IPS-15b (cell line): Measurements from ENCODE around the gene TUT1.

Experiments
- H3K27me3 ChIP-seq: one replicate; pipeline ENCODE4 v1.6.1; 2013; ENCODE audit warnings: low read length; ENCODE audit not compliant: control insufficient read depth, insufficient read depth
- H3K36me3 ChIP-seq: one replicate; pipeline ENCODE4 v1.6.1; 2013; ENCODE audit warnings: low read length; ENCODE audit not compliant: control insufficient read depth, insufficient read depth
- H3K4me1 ChIP-seq: one replicate; pipeline ENCODE4 v1.6.1; 2013; ENCODE audit warnings: mild to moderate bottlenecking, low read length; ENCODE audit not compliant: control insufficient read depth, insufficient read depth
- H3K4me3 ChIP-seq: one replicate; pipeline ENCODE4 v1.5.1; 2013; ENCODE audit warnings: low read depth, low read length
- H3K9ac ChIP-seq: one replicate; pipeline ENCODE4 v1.6.1; 2013; ENCODE audit warnings: low read depth, mild to moderate bottlenecking, low read length
- H3K9me3 ChIP-seq: one replicate; pipeline ENCODE4 v1.6.1; 2013; ENCODE audit warnings: mild to moderate bottlenecking, low read length; ENCODE audit not compliant: control insufficient read depth, insufficient read depth

The TUT1 gene

GRCh38 chr11:62612366-62613290 lies 21.3 kb upstream of the TUT1 start, which contains the start of the genes EML3 and ROM1:
TSS of gene EML3 (minus strand) at chr11:62612775. CDS start at chr11:62612457, 318 bp downstream.
TSS of gene ROM1 (plus strand) at chr11:62613257. CDS start at chr11:62613282, 25 bp downstream.
- no peaks in the 10 kb centered on the region for H3K9me3 ChIP-seq
- H3K4me1 ChIP-seq = no peaks in the 10 kb centered on the region
- H3K9ac ChIP-seq = peak within 1 kb of the TSS; percentile 65
- peaks cover 11% of the 10 kb centered on the region for H3K27me3 ChIP-seq
- H3K36me3 ChIP-seq = no peaks in the 10 kb centered on the region
- peak within 1 kb of the TSS; percentile 82 for H3K4me3 ChIP-seq

DNA sequence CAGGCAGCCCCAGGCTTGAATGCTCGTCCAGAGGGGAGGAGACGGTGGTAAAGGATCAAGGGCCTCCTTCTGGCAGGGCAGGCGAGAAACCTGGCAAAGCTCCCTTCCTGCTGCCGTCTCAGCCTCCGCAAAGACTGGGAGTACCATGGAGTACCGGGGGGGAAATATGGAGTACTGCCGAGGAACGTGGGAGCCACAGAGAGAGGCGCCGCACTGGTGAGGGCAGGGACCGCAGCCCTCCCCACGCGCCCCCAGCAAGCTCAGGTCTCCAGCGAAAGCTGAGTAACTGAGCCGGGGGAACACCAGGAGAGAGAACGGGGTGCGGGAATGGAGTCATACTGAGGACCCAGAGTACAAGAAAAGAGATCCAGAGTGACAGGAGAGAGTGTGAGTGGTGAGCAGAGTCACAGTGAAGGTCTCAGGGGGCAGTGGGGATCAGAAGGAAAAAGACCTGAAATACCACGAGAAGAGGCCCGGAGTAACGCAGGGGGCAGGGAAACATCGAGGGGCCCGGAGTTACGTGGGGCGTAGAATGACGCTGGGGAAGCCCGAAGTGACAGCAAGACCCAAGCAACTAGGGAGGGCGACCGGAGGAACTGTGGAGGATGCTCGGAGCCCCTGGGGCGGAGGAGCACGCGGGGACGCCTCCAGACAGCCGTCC lies 20.5 kb upstream of the TUT1 start:
- peak overlapping the region; percentile 82 for H3K4me3 ChIP-seq
- no peaks in the 10 kb centered on the region for H3K9me3 ChIP-seq
- peak overlapping the region; percentile 65 for H3K9ac ChIP-seq
- peaks cover 11% of the 10 kb centered on the region for H3K27me3 ChIP-seq
- H3K36me3 ChIP-seq = no peaks in the 10 kb centered on the region
- no peaks in the 10 kb centered on the region for H3K4me1 ChIP-seq

GRCh38 chr11:62610814-62611704 lies 19.7 kb upstream of the TUT1 start:
- no peak overlapping the region for H3K9ac ChIP-seq
- H3K4me3 ChIP-seq = peak overlapping the region; percentile 82
- H3K4me1 ChIP-seq = no peaks in the 10 kb centered on the region
- no peaks in the 10 kb centered on the region for H3K9me3 ChIP-seq
- no peaks in the 10 kb centered on the region for H3K36me3 ChIP-seq
- peaks cover 11% of the 10 kb centered on the region for H3K27me3 ChIP-seq

- H3K4me1 ChIP-seq = no peaks in the 10 kb centered on the region
These were observed 19.1 kb upstream of the TUT1 start for GRCh38 chr11:62610403-62610802.

GRCh38 chr11:62608776-62609175 lies 17.5 kb upstream of the TUT1 start:
- Histone ChIP-seq H3K9ac (no peak overlapping the region), H3K4me1 (no peaks in the 10 kb centered on the region), H3K36me3 (peaks cover 3% of the 10 kb centered on the region), H3K27me3 (peaks cover 17% of the 10 kb centered on the region), H3K9me3 (no peaks in the 10 kb centered on the region), H3K4me3 (no peak overlapping the region)

More at GRCh38 chr11:62610403-62610802, 19.1 kb upstream of the TUT1 start:
- H3K27me3 ChIP-seq = peaks cover 11% of the 10 kb centered on the region
- peaks cover 2% of the 10 kb centered on the region for H3K36me3 ChIP-seq
- no peaks in the 10 kb centered on the region for H3K9me3 ChIP-seq
- no peak overlapping the region for H3K4me3 ChIP-seq
- no peak overlapping the region for H3K9ac ChIP-seq

DNA sequence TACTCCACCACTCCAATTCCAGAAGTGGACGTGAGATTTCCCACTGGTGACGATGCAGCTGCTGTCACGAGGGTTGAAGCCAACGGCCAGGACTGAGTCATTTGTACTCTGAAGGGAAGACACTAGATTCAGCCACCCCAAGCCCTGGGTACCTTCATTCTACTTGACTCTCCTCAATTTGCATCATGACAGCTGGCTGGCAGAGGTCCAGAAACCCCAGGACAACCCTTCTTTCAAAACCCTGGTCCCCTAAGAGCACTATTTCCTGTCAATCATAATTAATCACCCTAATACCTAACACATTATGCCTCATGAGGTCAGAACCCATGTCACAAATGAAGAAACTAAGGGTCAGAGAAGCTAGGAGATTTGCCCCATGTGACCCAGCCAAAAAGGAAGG lies 16.4 kb upstream of the TUT1 start:
- no peaks in the 10 kb centered on the region for H3K4me1 ChIP-seq
- H3K9ac ChIP-seq = no peak overlapping the region
- H3K4me3 ChIP-seq = no peak overlapping the region
- H3K27me3 ChIP-seq = peaks cover 27% of the 10 kb centered on the region
- peaks cover 3% of the 10 kb centered on the region for H3K36me3 ChIP-seq
- H3K9me3 ChIP-seq = no peaks in the 10 kb centered on the region

DNA sequence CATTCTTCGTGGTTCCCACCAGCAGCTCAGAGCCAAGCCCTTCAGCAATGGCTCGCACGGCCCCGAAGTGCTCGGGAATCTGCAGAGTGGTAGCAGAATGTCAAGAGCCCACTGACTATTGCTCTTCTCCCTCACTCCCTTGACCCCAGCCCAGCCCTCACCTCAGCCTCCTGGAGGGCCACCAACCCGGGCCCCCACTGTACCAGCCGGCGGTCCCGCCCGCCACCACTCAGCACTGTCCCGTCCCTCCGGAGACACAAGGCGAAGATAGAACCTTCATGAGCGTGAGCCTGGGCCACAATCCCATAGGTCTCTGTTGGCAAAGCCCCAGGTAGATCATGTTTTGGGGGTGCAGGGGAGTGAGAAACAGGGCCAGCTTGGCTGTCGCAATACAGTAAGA lies 14.6 kb upstream of the TUT1 start:
- H3K9ac ChIP-seq = no peak overlapping the region
- peaks cover 20% of the 10 kb centered on the region for H3K27me3 ChIP-seq
- no peaks in the 10 kb centered on the region for H3K9me3 ChIP-seq
- no peak overlapping the region for H3K4me3 ChIP-seq
- no peaks in the 10 kb centered on the region for H3K4me1 ChIP-seq
- peaks cover 3% of the 10 kb centered on the region for H3K36me3 ChIP-seq

- no peak overlapping the region for H3K4me3 ChIP-seq
- peaks cover under 1% of the 10 kb centered on the region for H3K4me1 ChIP-seq
- H3K27me3 ChIP-seq = peaks cover 19% of the 10 kb centered on the region
- no peaks in the 10 kb centered on the region for H3K9me3 ChIP-seq
- H3K9ac ChIP-seq = no peak overlapping the region
- H3K36me3 ChIP-seq = peaks cover 3% of the 10 kb centered on the region
These were observed 14.1 kb upstream of the TUT1 start for GRCh38 chr11:62605467-62605866.

DNA sequence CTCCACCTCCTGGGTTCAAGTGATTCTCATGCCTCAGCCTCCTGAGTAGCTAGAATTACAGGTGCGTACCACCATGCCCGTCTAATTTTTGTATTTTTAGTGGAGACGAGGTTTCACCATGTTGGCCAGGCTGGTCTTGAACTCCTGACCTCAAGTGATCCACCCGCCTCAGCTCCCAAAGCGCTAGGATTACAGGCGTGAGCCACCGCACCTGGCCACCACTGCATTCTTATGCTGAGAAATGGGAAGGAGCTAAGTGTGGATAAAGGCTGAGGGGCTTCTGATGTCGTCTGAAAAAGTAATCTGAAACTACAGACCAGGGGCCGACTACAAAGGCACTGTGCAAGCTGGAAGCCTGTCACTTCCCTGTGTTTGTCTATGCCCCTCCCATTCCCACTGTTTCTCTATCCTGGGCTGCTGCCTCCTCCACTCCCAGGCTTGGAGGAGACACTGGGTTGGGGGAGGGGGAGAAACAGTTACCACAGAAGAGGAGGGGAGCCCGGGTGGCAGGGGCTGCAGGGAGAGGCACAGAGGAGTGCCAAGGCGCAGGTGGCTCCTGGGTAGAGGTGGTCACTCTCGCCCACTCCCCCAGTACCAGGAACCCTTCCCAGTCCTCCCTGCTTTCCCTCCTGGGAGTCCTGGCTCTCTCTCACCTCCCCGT lies 13.3 kb upstream of the TUT1 start:
- H3K4me3 ChIP-seq = no peak overlapping the region
- H3K36me3 ChIP-seq = peaks cover 5% of the 10 kb centered on the region
- H3K9ac ChIP-seq = peak overlapping the region; percentile 47
- peaks cover 17% of the 10 kb centered on the region for H3K27me3 ChIP-seq
- peaks cover 9% of the 10 kb centered on the region for H3K4me1 ChIP-seq
- no peaks in the 10 kb centered on the region for H3K9me3 ChIP-seq

DNA sequence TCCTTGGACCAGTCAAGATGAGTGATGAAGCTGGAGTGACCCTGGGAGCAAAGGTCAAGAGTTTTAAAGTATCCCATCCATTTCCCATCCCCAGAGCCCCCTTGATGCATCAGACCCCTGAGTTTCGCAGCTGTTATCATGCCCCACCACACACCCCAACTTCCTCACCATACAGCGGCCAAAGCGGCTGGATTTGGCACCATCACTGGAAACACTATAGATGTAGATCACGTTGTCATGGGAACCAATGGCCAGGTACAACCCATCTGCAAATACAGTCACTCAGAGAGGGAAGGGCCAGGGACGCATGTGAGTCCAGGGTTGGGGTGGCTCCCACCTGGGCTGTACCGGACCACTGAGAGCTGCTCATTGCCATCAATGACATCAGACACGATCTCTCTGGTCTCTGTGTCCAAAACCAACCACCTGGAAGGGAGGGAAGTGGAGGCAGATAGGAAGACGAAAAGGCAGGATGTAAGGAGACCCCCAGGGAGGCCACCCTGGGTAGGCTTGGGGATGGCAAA lies 12.5 kb upstream of the TUT1 start:
- peaks cover 5% of the 10 kb centered on the region for H3K36me3 ChIP-seq
- H3K9ac ChIP-seq = no peak overlapping the region
- no peaks in the 10 kb centered on the region for H3K9me3 ChIP-seq
- peaks cover 17% of the 10 kb centered on the region for H3K27me3 ChIP-seq
- no peak overlapping the region for H3K4me3 ChIP-seq
- peaks cover 11% of the 10 kb centered on the region for H3K4me1 ChIP-seq

DNA sequence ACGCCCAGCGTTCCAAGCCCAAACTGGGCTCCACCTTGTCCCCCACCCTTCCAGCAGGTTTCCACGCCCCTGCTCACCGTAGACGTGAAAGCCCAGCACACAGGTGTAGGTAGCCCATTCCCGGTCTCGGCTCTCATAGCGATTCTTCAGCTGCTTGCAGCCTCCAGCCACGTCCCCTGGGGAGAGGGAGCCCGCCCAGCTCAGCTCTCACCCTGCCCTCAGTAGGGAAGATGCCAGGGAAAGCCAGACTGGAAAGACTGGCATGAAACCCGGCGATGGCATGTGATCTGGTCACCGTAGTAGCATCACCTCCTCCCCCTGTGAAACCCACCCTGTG lies 11.7 kb upstream of the TUT1 start:
- peaks cover 17% of the 10 kb centered on the region for H3K27me3 ChIP-seq
- peak overlapping the region; percentile 86 for H3K4me3 ChIP-seq
- H3K9ac ChIP-seq = no peak overlapping the region
- H3K9me3 ChIP-seq = no peaks in the 10 kb centered on the region
- peaks cover 9% of the 10 kb centered on the region for H3K36me3 ChIP-seq
- H3K4me1 ChIP-seq = peaks cover 11% of the 10 kb centered on the region
